Measurements from ENCODE around the gene KPTN. TPM values are rescaled to one million over a fixed set of nuclear protein-coding genes. Genes with fewer than 3 reads are reported as not detected.

KPTN gene
- total RNA-seq, 1 donor from 2014 or later, result 8.7 TPM

DNA sequence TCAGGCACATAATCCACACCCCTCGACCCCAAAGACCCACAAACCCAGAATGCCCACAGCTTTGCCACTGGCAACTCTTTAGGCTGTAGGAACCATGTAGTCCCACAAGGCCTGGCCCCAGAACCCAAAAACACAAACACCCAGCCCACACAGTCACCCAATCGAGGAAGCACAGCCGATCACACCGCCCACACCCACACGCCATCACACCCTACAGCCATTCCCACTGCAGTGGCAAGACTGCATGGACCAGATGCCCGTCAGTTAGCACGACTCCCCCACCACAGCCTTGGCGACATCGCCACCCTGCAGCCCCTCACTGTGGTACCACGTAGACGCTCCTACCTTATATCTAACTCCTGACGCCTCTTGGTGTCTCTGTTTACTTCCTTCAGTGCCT, 40.7 kb downstream of the KPTN start:
- DNase-seq, result no peak
- Mint-ChIP-seq H3K36me3 (ENCODE audit: low read depth) (no peaks in the 10 kb centered on the region), H3K4me3 (no peak overlapping the region), H3K27ac (no peak overlapping the region), H3K4me1 (peaks cover 29% of the 10 kb centered on the region), H3K27me3 (peaks cover 71% of the 10 kb centered on the region), H3K9me3 (peaks cover 6% of the 10 kb centered on the region)
- POLR2A ChIA-PET, result no interaction called here
- CTCF ChIA-PET, result no interaction called here
- TF ChIP-seq, protein P1, sequence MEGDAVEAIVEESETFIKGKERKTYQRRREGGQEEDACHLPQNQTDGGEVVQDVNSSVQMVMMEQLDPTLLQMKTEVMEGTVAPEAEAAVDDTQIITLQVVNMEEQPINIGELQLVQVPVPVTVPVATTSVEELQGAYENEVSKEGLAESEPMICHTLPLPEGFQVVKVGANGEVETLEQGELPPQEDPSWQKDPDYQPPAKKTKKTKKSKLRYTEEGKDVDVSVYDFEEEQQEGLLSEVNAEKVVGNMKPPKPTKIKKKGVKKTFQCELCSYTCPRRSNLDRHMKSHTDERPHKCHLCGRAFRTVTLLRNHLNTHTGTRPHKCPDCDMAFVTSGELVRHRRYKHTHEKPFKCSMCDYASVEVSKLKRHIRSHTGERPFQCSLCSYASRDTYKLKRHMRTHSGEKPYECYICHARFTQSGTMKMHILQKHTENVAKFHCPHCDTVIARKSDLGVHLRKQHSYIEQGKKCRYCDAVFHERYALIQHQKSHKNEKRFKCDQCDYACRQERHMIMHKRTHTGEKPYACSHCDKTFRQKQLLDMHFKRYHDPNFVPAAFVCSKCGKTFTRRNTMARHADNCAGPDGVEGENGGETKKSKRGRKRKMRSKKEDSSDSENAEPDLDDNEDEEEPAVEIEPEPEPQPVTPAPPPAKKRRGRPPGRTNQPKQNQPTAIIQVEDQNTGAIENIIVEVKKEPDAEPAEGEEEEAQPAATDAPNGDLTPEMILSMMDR (IDR thresholded peaks at IDR 0.05), result no peak
- ATAC-seq (ENCODE audit: low read depth), result no peak
- intact Hi-C loops (cut with micrococcal nuclease), result no loop called here

DNA sequence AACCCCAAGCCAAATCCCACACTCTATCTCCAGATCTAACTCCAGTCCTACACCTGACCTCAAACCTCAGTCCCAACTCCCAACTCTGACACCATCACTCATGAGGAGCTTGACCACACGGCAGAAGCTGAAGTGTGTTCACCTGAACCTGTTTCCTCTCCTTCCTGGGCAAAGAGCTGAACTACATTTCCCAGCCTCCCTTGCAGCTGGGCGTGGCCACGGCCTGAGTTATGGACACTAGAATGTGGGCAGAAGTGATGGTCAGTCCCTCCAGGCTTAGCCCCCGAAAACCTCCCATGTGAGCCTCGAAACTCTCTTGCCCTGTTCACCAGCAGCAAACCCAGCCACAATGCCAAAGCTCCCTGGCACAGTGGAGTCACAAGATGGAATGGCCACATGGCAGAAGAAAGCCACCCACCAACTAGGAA, 45.2 kb downstream of the KPTN start:
- POLR2A ChIA-PET, result interaction anchor here (0.7 kb wide), 1 partner anchor 12 kb away, joined by 4 read pairs; no protein-coding TSS in a partner anchor
- DNase-seq (no peak), ATAC-seq (ENCODE audit: low read depth) (no peak)
- no peaks in the 10 kb centered on the region for H3K9me3 Mint-ChIP-seq
- TF ChIP-seq, protein P1 (IDR thresholded peaks at IDR 0.05), result no peak
- intact Hi-C loops (cut with micrococcal nuclease), result no loop called here
- peaks cover 7% of the 10 kb centered on the region for H3K4me1 Mint-ChIP-seq
- H3K27me3 Mint-ChIP-seq, result peaks cover 68% of the 10 kb centered on the region
- no peaks in the 10 kb centered on the region for H3K36me3 Mint-ChIP-seq (ENCODE audit: low read depth)
- H3K4me3 Mint-ChIP-seq, result no peak overlapping the region
- CTCF ChIA-PET, result interaction anchor here (0.7 to 6.7 kb wide), 2 partner anchors 261 to 268 kb away, joined by 3 to 72 read pairs; no protein-coding TSS in a partner anchor
- no peak overlapping the region for H3K27ac Mint-ChIP-seq

DNA sequence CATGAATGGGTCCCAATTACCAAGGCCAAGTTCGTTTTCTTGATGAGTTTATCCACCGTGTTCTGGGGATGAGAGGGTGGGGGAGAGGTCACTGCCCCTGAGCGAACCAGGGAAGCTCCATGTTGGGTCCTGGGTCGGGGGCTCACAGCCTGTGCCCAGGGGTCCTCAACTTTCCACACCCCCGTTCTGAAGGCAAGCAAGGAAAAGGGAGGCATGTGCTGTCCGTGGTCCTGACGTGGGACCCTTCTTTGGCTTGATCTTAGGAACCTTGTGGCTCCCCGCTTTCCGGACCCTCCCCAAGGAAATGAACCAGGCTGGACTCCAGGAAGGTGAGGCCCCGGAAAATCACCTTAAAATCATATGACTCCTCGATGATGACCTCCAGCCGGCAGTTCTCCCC, 46.5 kb downstream of the KPTN start:
- POLR2A ChIA-PET, result no interaction called here
- no peak overlapping the region for H3K4me3 Mint-ChIP-seq
- H3K27me3 Mint-ChIP-seq, result peaks cover 68% of the 10 kb centered on the region
- H3K36me3 Mint-ChIP-seq (ENCODE audit: low read depth), result no peaks in the 10 kb centered on the region
- TF ChIP-seq, protein P1 (IDR thresholded peaks at IDR 0.05), result no peak
- DNase-seq (no peak), ATAC-seq (ENCODE audit: low read depth) (no peak)
- CTCF ChIA-PET, result interaction anchor here (0.8 to 6.7 kb wide), 2 partner anchors 10 to 269 kb away, joined by 3 to 72 read pairs; no protein-coding TSS in a partner anchor
- H3K9me3 Mint-ChIP-seq, result peaks cover 2% of the 10 kb centered on the region
- peaks cover 7% of the 10 kb centered on the region for H3K4me1 Mint-ChIP-seq
- H3K27ac Mint-ChIP-seq, result no peak overlapping the region
- intact Hi-C loops (cut with micrococcal nuclease), result loop anchor here (2.0 kb wide), 1 partner anchor 351 kb away; no protein-coding TSS in a partner anchor

DNA sequence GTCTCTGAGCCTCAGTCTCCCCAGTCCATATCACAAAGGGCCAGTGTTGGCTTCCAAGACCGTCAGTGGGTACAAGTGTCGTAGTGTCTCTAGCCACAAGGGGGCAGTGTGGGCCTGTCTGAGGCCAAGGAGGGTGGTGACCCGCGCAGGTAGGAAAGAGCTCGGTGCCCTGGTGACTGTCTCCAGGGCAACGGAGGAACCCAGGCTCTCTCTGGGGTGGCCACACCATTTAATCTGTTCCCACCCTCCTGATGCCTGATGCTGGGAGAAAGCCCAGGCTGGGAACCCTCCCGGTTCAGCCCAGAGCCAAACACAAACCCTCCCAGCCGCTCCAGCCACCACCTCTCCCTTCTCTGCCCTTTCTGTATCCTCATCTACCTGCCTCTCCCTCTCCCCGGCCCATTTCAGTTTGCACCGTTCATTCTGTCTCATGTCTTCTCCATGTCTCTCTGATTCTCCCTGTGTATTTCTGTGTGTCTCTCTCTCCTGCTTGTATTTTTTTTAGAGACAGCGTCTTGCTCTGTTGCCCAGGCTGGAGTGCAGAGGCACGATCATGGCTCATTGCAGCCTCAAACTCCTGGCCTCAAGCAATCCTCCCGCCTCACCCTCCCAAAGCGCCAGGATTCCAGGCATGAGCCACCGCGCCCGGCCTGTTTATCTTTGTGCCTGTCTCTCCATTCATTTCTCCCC, 47.2 kb downstream of the KPTN start:
- TF ChIP-seq, protein P1 (IDR thresholded peaks at IDR 0.05), result no peak
- peaks cover 2% of the 10 kb centered on the region for H3K9me3 Mint-ChIP-seq
- DNase-seq (peak; percentile 71), ATAC-seq (ENCODE audit: low read depth) (peak; percentile 93)
- POLR2A ChIA-PET, result interaction anchor here (0.5 to 1.3 kb wide), 4 partner anchors 263 to 309 kb away, joined by 3 to 4 read pairs (median 4); no protein-coding TSS in a partner anchor
- H3K4me1 Mint-ChIP-seq, result peaks cover 7% of the 10 kb centered on the region
- H3K36me3 Mint-ChIP-seq (ENCODE audit: low read depth), result no peaks in the 10 kb centered on the region
- H3K27me3 Mint-ChIP-seq, result peaks cover 68% of the 10 kb centered on the region
- CTCF ChIA-PET, result interaction anchor here (0.6 to 6.7 kb wide), 17 partner anchors 9 to 424 kb away, joined by 3 to 72 read pairs (median 4); partner anchors contain the start of genes BICRA, EHD2 and NOP53
- intact Hi-C loops (cut with micrococcal nuclease), result loop anchor here (1.0 to 2.0 kb wide), 5 partner anchors 78 to 352 kb away; partner anchors contain the start of gene NAPA
- no peak overlapping the region for H3K4me3 Mint-ChIP-seq
- H3K27ac Mint-ChIP-seq, result no peak overlapping the region

DNA sequence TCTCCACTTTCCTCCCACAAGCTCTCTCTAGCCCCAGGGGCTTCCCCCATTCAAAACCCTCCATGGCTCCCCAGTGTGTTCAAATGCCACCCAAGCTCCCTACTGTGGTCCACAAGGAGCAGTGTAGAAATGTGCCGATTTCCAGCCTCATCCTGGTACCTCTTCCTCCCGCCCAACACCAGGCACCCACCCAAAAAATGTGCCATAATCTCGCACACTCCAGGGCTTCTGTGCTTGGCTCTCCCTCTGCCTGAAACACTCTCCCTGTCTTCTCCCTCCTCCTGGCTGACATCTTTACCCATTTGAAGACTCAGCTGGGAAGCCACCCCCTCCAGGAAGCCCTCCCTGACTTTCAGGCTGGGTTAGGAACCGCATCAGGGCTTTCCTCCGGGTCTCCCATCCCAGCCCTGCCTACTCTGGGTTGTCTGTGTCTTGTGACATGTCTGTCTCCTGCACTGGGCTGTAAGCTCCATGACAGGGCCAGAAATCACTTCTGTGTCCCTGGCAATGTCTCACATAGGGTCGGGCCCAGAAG, 48.1 kb downstream of the KPTN start:
- H3K4me1 Mint-ChIP-seq, result peaks cover 7% of the 10 kb centered on the region
- DNase-seq, result no peak
- no peaks in the 10 kb centered on the region for H3K36me3 Mint-ChIP-seq (ENCODE audit: low read depth)
- ATAC-seq (ENCODE audit: low read depth), result no peak
- H3K4me3 Mint-ChIP-seq, result no peak overlapping the region
- POLR2A ChIA-PET, result interaction anchor here (0.6 to 1.3 kb wide), 5 partner anchors 271 to 317 kb away, joined by 3 to 7 read pairs (median 5); no protein-coding TSS in a partner anchor
- CTCF ChIA-PET, result interaction anchor here (1.0 to 6.7 kb wide), 9 partner anchors 10 to 423 kb away, joined by 3 to 72 read pairs (median 9); partner anchors contain the start of genes EHD2 and NOP53
- intact Hi-C loops (cut with micrococcal nuclease), result loop anchor here (1.0 to 2.0 kb wide), 5 partner anchors 79 to 353 kb away; partner anchors contain the start of gene NAPA
- H3K9me3 Mint-ChIP-seq, result peaks cover 2% of the 10 kb centered on the region
- no peak overlapping the region for H3K27ac Mint-ChIP-seq
- H3K27me3 Mint-ChIP-seq, result peaks cover 66% of the 10 kb centered on the region
- TF ChIP-seq, protein P1 (IDR thresholded peaks at IDR 0.05), result no peak

Measured in activated B cell treated with CpG ODN at 0.5 μM for 24 hours (primary cell).